Keratinocyte (primary cell): Measurements from ENCODE around the gene PARD3B. TPM values are rescaled to one million over a fixed set of nuclear protein-coding genes. Genes with fewer than 3 reads are reported as not detected.

ENCODE experiments used
- DNase-seq: peaks from one replicate; pipeline ENCODE4 v3.0.0-alpha.2; 2011; ENCODE audit warnings: low read depth, missing footprints, low spot score
- FAIRE-seq: peaks from 2 replicates; lab custom pipeline; 2011; peaks lifted over from hg19 to GRCh38; lab: Jason Lieb, UNC
- H2AFZ ChIP-seq: 2 replicates; pipeline ENCODE4 v1.6.0; 2012; ENCODE audit warnings: low read length, control low read depth, inconsistent platforms; ENCODE audit not compliant: control insufficient read depth
- H3K27ac ChIP-seq: 2 replicates; pipeline ENCODE4 v1.5.1; 2011; ENCODE audit warnings: low read length; ENCODE audit not compliant: control insufficient read depth, insufficient read depth
- H3K27me3 ChIP-seq: 3 replicates; pipeline ENCODE4 v1.6.0; 2011; ENCODE audit warnings: low read length; ENCODE audit not compliant: control insufficient read depth, insufficient read depth; ENCODE audit errors: extremely low read depth
- H3K36me3 ChIP-seq, 2 experiments: 2 replicates in 1 of 2; 3 replicates in 1 of 2; pipeline ENCODE4 v1.5.1; 2011; ENCODE audit warnings: low read length in 2 of 2, mild to moderate bottlenecking in 1 of 2; ENCODE audit not compliant: control insufficient read depth in 2 of 2, insufficient read depth in 2 of 2; ENCODE audit errors: extremely low read depth in 1 of 2
- H3K4me1 ChIP-seq: 3 replicates; pipeline ENCODE4 v1.5.1; 2011; ENCODE audit warnings: low read length; ENCODE audit not compliant: control insufficient read depth, insufficient read depth; ENCODE audit errors: extremely low read depth
- H3K4me2 ChIP-seq: 3 replicates; pipeline ENCODE4 v1.6.0; 2011; ENCODE audit warnings: low read depth, low read length; ENCODE audit not compliant: control insufficient read depth, insufficient read depth; ENCODE audit errors: extremely low read depth
- H3K4me3 ChIP-seq, 3 experiments: fragments of 200-600 bp in 1 of 3; sonication (generic) in 1 of 3; 2 replicates in 2 of 3; 3 replicates in 1 of 3; pipeline ENCODE4 v1.5.1; 2011 to 2016; ENCODE audit warnings: low read length in 3 of 3, mild to moderate bottlenecking in 3 of 3, control low read depth in 2 of 3, inconsistent platforms in 1 of 3, low read depth in 1 of 3, mixed read lengths in 1 of 3, mixed run types in 1 of 3, moderate library complexity in 1 of 3; ENCODE audit not compliant: control insufficient read depth in 2 of 3, insufficient read depth in 2 of 3; ENCODE audit errors: extremely low read depth in 1 of 3
- H3K79me2 ChIP-seq: 2 replicates; pipeline ENCODE4 v1.6.0; 2012; ENCODE audit warnings: low read length; ENCODE audit not compliant: control insufficient read depth, insufficient read depth
- H3K9ac ChIP-seq: 3 replicates; pipeline ENCODE4 v1.6.0; 2011; ENCODE audit warnings: low read length; ENCODE audit not compliant: control insufficient read depth, insufficient read depth; ENCODE audit errors: extremely low read depth
- H3K9me1 ChIP-seq: 3 replicates; pipeline ENCODE4 v1.6.0; 2011; ENCODE audit warnings: low read length; ENCODE audit not compliant: control insufficient read depth, insufficient read depth; ENCODE audit errors: extremely low read depth
- H3K9me3 ChIP-seq: 2 replicates; pipeline ENCODE4 v1.5.1; 2012; ENCODE audit warnings: low read depth, low read length; ENCODE audit not compliant: control insufficient read depth
- H4K20me1 ChIP-seq: 3 replicates; pipeline ENCODE4 v1.6.0; 2011; ENCODE audit warnings: low read length; ENCODE audit not compliant: control insufficient read depth, insufficient read depth; ENCODE audit errors: extremely low read depth
- CTCF ChIP-seq, 3 experiments: IDR thresholded peaks in 1 of 3; conservative IDR thresholded peaks in 1 of 3; optimal IDR thresholded peaks in 1 of 3; 2 replicates in 2 of 3; 3 replicates in 1 of 3; pipeline versions ENCODE3 to v1.5.1; 2011; ENCODE audit warnings: low read length in 3 of 3, mild to moderate bottlenecking in 3 of 3, moderate library complexity in 2 of 3, control low read depth in 1 of 3, inconsistent platforms in 1 of 3; ENCODE audit not compliant: insufficient read depth in 2 of 3; ENCODE audit errors: extremely low read depth in 1 of 3
- EZH2 ChIP-seq: IDR thresholded peaks from one replicate; pipeline ENCODE4 v1.6.1; 2012; ENCODE audit warnings: inconsistent platforms, mild to moderate bottlenecking, low read length, moderate library complexity
- dilution Hi-C: fragments of 300-500 bp; cut with MboI; formaldehyde crosslinking; loops from one replicate; pipeline ENCODE4 v1.7.0; 2020; ENCODE audit warnings: low sequenced_read_pairs; ENCODE audit not compliant: extremely low pct_ligation_motif_present
- polyA plus RNA-seq, 5 experiments: library from polyadenylated mRNA; depleted of rRNA in 3 of 5; stranded (reverse) in 3 of 5; stranded (forward) in 1 of 5; unstranded in 1 of 5; fragments of >200 nt; gene quantifications; 1 replicate in 1 of 5; 2 replicates in 3 of 5; 3 replicates in 1 of 5; pipeline versions ENCODE4 v1.2.1 to v1.2.3, GENCODE V29; 2011 to 2012; ENCODE audit warnings: missing spikeins in 2 of 5, low read depth in 1 of 5, low replicate concordance in 1 of 5

PARD3B gene
- polyA plus RNA-seq, 1 donor (not counting 4 experiments of a cell fraction or from before 2014, with no cell fraction given): 1.2 TPM

- no peaks in the 10 kb centered on the region for H3K4me1 ChIP-seq
- TF ChIP-seq CTCF (optimal IDR thresholded peaks at IDR 0.05 in 1 of 3, IDR thresholded peaks at IDR 0.05 in 1 of 3, conservative IDR thresholded peaks at IDR 0.05 in 1 of 3; ENCODE audit: extremely low read depth in 1 of 3, insufficient read depth in 2 of 3, low read length in 3 of 3) (no peak), EZH2 (no peak)
- no peaks in the 10 kb centered on the region for H3K79me2 ChIP-seq
- H3K4me3 ChIP-seq: no peak overlapping the region
- H3K27ac ChIP-seq: no peak overlapping the region
- FAIRE-seq: no peak
- no peaks in the 10 kb centered on the region for H3K27me3 ChIP-seq
- H3K36me3 ChIP-seq: no peaks in the 10 kb centered on the region
- no peaks in the 10 kb centered on the region for H4K20me1 ChIP-seq
- H3K9me3 ChIP-seq: no peaks in the 10 kb centered on the region
- dilution Hi-C loops: no loop called here
- no peak overlapping the region for H3K9ac ChIP-seq
- H2AFZ ChIP-seq: no peak overlapping the region
- no peaks in the 10 kb centered on the region for H3K9me1 ChIP-seq
- DNase-seq: no peak
- no peak overlapping the region for H3K4me2 ChIP-seq
Observed at GRCh38 chr2:204732019-204732418, 186.7 kb downstream of the PARD3B start.

GRCh38 chr2:204737296-204737695, 192.0 kb downstream of the PARD3B start:
- DNase-seq (no peak), FAIRE-seq (no peak)

More at GRCh38 chr2:204737296-204737695, 192.0 kb downstream of the PARD3B start:
- no peaks in the 10 kb centered on the region for H3K9me1 ChIP-seq
- no peak overlapping the region for H2AFZ ChIP-seq
- H3K4me2 ChIP-seq: no peak overlapping the region
- H3K9me3 ChIP-seq: no peaks in the 10 kb centered on the region
- TF ChIP-seq EZH2 (no peak), CTCF (optimal IDR thresholded peaks at IDR 0.05 in 1 of 3, IDR thresholded peaks at IDR 0.05 in 1 of 3, conservative IDR thresholded peaks at IDR 0.05 in 1 of 3; ENCODE audit: extremely low read depth in 1 of 3, insufficient read depth in 2 of 3, low read length in 3 of 3) (no peak)
- H4K20me1 ChIP-seq: no peaks in the 10 kb centered on the region
- no peaks in the 10 kb centered on the region for H3K36me3 ChIP-seq
- no peak overlapping the region for H3K27ac ChIP-seq
- dilution Hi-C loops: no loop called here
- H3K4me3 ChIP-seq: no peak overlapping the region
- no peaks in the 10 kb centered on the region for H3K27me3 ChIP-seq
- no peak overlapping the region for H3K9ac ChIP-seq
- H3K79me2 ChIP-seq: no peaks in the 10 kb centered on the region
- no peaks in the 10 kb centered on the region for H3K4me1 ChIP-seq
